ELR (cell line): ENCODE data around the gene GPR62.
"Not testable (repeated sequence)": the region's sequence is repeated elsewhere in the genome, so short reads cannot be mapped to it uniquely, and the experiment has no call there.

Experiments
- DNase-seq: peaks from one replicate; pipeline ENCODE4 v3.0.0-alpha.2; 2015; ENCODE audit warnings: low read depth

GPR62 gene

GRCh38 chr3:51992017-51992682 lies 37.0 kb downstream of the GPR62 start:
- DNase-seq = no peak

GRCh38 chr3:51993657-51994056 lies 38.5 kb downstream of the GPR62 start:
- not testable (repeated sequence) for DNase-seq

GRCh38 chr3:51994530-51994929 lies 39.3 kb downstream of the GPR62 start:
- no peak for DNase-seq

- peak; percentile 95 for DNase-seq
Observed at GRCh38 chr3:51995346-51996163, 40.4 kb downstream of the GPR62 start, which contains the start of gene RPL29. Gene RPL29, minus strand, starts transcription at chr3:51995895. Its CDS starts 434 bp downstream, at chr3:51995461.

- no peak for DNase-seq
Observed at GRCh38 chr3:51997172-51997571, 42.0 kb downstream of the GPR62 start.

- DNase-seq = peak; percentile 59
Observed at GRCh38 chr3:51997935-51998596, 42.9 kb downstream of the GPR62 start.

GRCh38 chr3:51998774-51999173 lies 43.6 kb downstream of the GPR62 start:
- no peak for DNase-seq

- no peak for DNase-seq
Observed at GRCh38 chr3:51999846-52000245, 44.7 kb downstream of the GPR62 start.

- DNase-seq = peak; percentile 76
Observed at GRCh38 chr3:52001443-52001974, 46.3 kb downstream of the GPR62 start.

- DNase-seq = no peak
Observed at GRCh38 chr3:52002748-52003147, 47.6 kb downstream of the GPR62 start.

GRCh38 chr3:52004163-52004787 lies 49.1 kb downstream of the GPR62 start:
- peak; percentile 50 for DNase-seq

- no peak for DNase-seq
Observed at GRCh38 chr3:52004906-52005395, 49.8 kb downstream of the GPR62 start.

- peak; percentile 48 for DNase-seq
Observed at GRCh38 chr3:52005571-52005986, 50.4 kb downstream of the GPR62 start.

GRCh38 chr3:52006017-52006819 lies 51.0 kb downstream of the GPR62 start:
- no peak for DNase-seq

GRCh38 chr3:52006820-52007133 lies 51.6 kb downstream of the GPR62 start:
- no peak for DNase-seq
